ENCODE measurements around the gene CCDC183.

CCDC183 gene

GRCh38 chr9:136849960-136850865 lies 54.1 kb downstream of the CCDC183 start:
- Mint-ChIP-seq H3K27ac (peak overlapping the region in 1 of 2 donors; percentile 88), H3K27me3 (peaks cover 30% of the 10 kb centered on the region), H3K9me3 (no peaks in the 10 kb centered on the region), H3K4me3 (peak overlapping the region; percentile 95 to 99), H3K4me1 (peaks cover 39% of the 10 kb centered on the region)
- peak in 1 of 2 donors; percentile 24 for DNase-seq
- no peak for ATAC-seq

GRCh38 chr9:136850866-136851775 lies 55.0 kb downstream of the CCDC183 start:
- no peaks in the 10 kb centered on the region for H3K9me3 Mint-ChIP-seq
- peaks cover 38% of the 10 kb centered on the region for H3K4me1 Mint-ChIP-seq
- ATAC-seq (no peak), DNase-seq (peak in 1 of 2 donors; percentile 22)
- H3K27me3 Mint-ChIP-seq = peaks cover 21% of the 10 kb centered on the region
- no peak overlapping the region for H3K27ac Mint-ChIP-seq
- H3K4me3 Mint-ChIP-seq = peak overlapping the region; percentile 62 to 95

GRCh38 chr9:136851941-136852663 lies 56.0 kb downstream of the CCDC183 start, which contains the start of gene MAMDC4:
MAMDC4 (plus strand) TSS chr9:136852346; CDS start chr9:136852417, 71 bp downstream.
- Mint-ChIP-seq H3K27ac (no peak within 1 kb of the TSS), H3K4me3 (no peak within 1 kb of the TSS), H3K9me3 (no peaks in the 10 kb centered on the region), H3K4me1 (peaks cover 31% of the 10 kb centered on the region), H3K27me3 (peaks cover 11% of the 10 kb centered on the region)
- ATAC-seq = no peak
- DNase-seq = no peak

- Mint-ChIP-seq H3K4me3 (no peak overlapping the region), H3K27me3 (peaks cover 3% of the 10 kb centered on the region), H3K4me1 (peaks cover 23% of the 10 kb centered on the region), H3K9me3 (no peaks in the 10 kb centered on the region), H3K27ac (no peak overlapping the region)
- ATAC-seq (no peak), DNase-seq (no peak)
Observed at GRCh38 chr9:136852664-136853595, 56.8 kb downstream of the CCDC183 start.

GRCh38 chr9:136853596-136854112 lies 57.5 kb downstream of the CCDC183 start:
- Mint-ChIP-seq H3K9me3 (no peaks in the 10 kb centered on the region), H3K27ac (no peak overlapping the region), H3K27me3 (no peaks in the 10 kb centered on the region), H3K4me3 (no peak overlapping the region), H3K4me1 (peaks cover 21% of the 10 kb centered on the region)
- ATAC-seq (no peak), DNase-seq (no peak)

GRCh38 chr9:136854113-136854841 lies 58.1 kb downstream of the CCDC183 start:
- Mint-ChIP-seq H3K27me3 (no peaks in the 10 kb centered on the region), H3K4me3 (no peak overlapping the region), H3K27ac (peak overlapping the region in 1 of 2 donors; percentile 90), H3K9me3 (no peaks in the 10 kb centered on the region), H3K4me1 (peaks cover 21% of the 10 kb centered on the region)
- no peak for DNase-seq
- no peak for ATAC-seq

GRCh38 chr9:136854842-136855460 lies 58.8 kb downstream of the CCDC183 start:
- Mint-ChIP-seq H3K27ac (peak overlapping the region in 1 of 2 donors; percentile 90), H3K4me3 (no peak overlapping the region), H3K4me1 (peaks cover 16% of the 10 kb centered on the region), H3K9me3 (no peaks in the 10 kb centered on the region), H3K27me3 (no peaks in the 10 kb centered on the region)
- DNase-seq (no peak), ATAC-seq (no peak)

GRCh38 chr9:136855461-136856078 lies 59.4 kb downstream of the CCDC183 start:
- Mint-ChIP-seq H3K4me1 (peaks cover 10% of the 10 kb centered on the region), H3K27ac (no peak overlapping the region), H3K4me3 (no peak overlapping the region), H3K27me3 (no peaks in the 10 kb centered on the region), H3K9me3 (no peaks in the 10 kb centered on the region)
- DNase-seq (peak in 1 of 2 donors; percentile 8), ATAC-seq (no peak)

- ATAC-seq (no peak), DNase-seq (no peak)
- Mint-ChIP-seq H3K27me3 (no peaks in the 10 kb centered on the region), H3K4me1 (peaks cover 5% of the 10 kb centered on the region), H3K9me3 (no peaks in the 10 kb centered on the region), H3K4me3 (no peak overlapping the region), H3K27ac (no peak overlapping the region)
Observed at GRCh38 chr9:136856079-136856476, 59.9 kb downstream of the CCDC183 start.

- H3K4me3 Mint-ChIP-seq = no peak overlapping the region
- ATAC-seq = no peak
- H3K27me3 Mint-ChIP-seq = no peaks in the 10 kb centered on the region
- H3K4me1 Mint-ChIP-seq = no peaks in the 10 kb centered on the region
- no peak overlapping the region for H3K27ac Mint-ChIP-seq
- DNase-seq = peak in 1 of 2 donors; percentile 13
- no peaks in the 10 kb centered on the region for H3K9me3 Mint-ChIP-seq
Observed at GRCh38 chr9:136856541-136857141, 60.5 kb downstream of the CCDC183 start.

- ATAC-seq = no peak
- H3K9me3 Mint-ChIP-seq = no peaks in the 10 kb centered on the region
Observed at GRCh38 chr9:136857166-136857565, 61.0 kb downstream of the CCDC183 start.

More at GRCh38 chr9:136857166-136857565, 61.0 kb downstream of the CCDC183 start:
- DNase-seq = peak in 1 of 2 donors; percentile 9
- H3K27ac Mint-ChIP-seq = no peak overlapping the region
- no peak overlapping the region for H3K4me3 Mint-ChIP-seq
- H3K4me1 Mint-ChIP-seq = no peaks in the 10 kb centered on the region
- no peaks in the 10 kb centered on the region for H3K27me3 Mint-ChIP-seq

Data from stimulated activated naive CD8-positive, alpha-beta T cell treated with anti-CD3 and anti-CD28 coated beads, Interleukin-15, amount 100 ng/mL, for 72 hours (primary cell).